GM10266 (cell line): Measurements from ENCODE around the gene PKNOX2.

ENCODE experiments used
- DNase-seq: peaks from one replicate; pipeline ENCODE4 v3.0.0; 2012; ENCODE audit errors: extremely low spot score
- TF ChIP-seq, protein P1 (sequence below): IDR thresholded peaks from 2 replicates; pipeline ENCODE4 v1.5.1; 2012; ENCODE audit warnings: mild to moderate bottlenecking, low read depth; ENCODE audit not compliant: control insufficient read depth, insufficient read depth; ENCODE audit errors: missing control alignments

PKNOX2 gene

GRCh38 chr11:125241104-125241503, 76.6 kb downstream of the PKNOX2 start:
- no peak for DNase-seq
- TF ChIP-seq, protein P1, sequence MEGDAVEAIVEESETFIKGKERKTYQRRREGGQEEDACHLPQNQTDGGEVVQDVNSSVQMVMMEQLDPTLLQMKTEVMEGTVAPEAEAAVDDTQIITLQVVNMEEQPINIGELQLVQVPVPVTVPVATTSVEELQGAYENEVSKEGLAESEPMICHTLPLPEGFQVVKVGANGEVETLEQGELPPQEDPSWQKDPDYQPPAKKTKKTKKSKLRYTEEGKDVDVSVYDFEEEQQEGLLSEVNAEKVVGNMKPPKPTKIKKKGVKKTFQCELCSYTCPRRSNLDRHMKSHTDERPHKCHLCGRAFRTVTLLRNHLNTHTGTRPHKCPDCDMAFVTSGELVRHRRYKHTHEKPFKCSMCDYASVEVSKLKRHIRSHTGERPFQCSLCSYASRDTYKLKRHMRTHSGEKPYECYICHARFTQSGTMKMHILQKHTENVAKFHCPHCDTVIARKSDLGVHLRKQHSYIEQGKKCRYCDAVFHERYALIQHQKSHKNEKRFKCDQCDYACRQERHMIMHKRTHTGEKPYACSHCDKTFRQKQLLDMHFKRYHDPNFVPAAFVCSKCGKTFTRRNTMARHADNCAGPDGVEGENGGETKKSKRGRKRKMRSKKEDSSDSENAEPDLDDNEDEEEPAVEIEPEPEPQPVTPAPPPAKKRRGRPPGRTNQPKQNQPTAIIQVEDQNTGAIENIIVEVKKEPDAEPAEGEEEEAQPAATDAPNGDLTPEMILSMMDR, result no peak

- DNase-seq, result no peak
- TF ChIP-seq, protein P1, result no peak
Observed at GRCh38 chr11:125242141-125242775, 77.7 kb downstream of the PKNOX2 start.

DNA sequence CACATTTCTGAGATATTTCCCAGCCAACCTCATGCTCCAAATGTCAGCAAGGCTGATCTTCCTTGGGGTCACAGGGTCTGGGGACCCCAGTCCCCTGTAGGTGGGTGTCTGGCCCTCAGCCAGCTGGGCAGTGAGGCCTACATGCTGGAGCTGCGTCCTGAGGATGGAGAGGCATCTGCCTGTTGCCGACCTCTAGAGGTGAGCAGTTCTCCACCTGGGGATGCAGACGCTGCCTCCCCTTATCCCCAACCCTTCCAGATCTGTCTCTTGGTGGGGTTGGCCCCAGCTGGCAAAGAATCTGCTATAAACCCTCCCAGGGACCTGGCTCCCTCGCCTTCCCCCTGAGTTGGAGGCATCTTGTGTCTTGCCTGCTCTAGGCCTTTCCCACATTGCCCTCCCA, 79.6 kb downstream of the PKNOX2 start:
- no peak for DNase-seq
- TF ChIP-seq, protein P1, result no peak

GRCh38 chr11:125245299-125245698, 80.7 kb downstream of the PKNOX2 start:
- DNase-seq, result no peak
- TF ChIP-seq, protein P1, result no peak

DNA sequence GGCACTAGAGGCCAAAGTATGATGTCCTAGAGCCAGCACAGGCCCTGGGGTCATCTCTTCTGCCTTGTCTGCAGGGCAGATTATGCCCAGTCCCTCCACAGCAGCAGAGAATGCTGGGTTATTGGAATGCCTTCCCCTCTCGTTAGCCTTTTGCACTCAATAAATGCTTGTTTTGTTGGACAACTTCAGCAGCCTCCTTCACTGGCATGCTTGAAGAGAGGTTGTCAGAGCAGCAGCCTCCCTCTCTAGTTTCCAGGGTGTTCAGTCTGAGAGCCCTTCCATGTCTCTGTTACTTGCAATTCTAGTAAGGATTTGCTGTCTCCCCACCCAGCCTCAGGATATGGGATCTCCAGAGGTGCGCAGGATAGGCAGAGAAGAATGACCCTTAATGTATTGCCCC, 82.9 kb downstream of the PKNOX2 start:
- no peak for DNase-seq
- TF ChIP-seq, protein P1, result no peak

GRCh38 chr11:125250318-125251213, 86.0 kb downstream of the PKNOX2 start:
- TF ChIP-seq, protein P1, result no peak
- DNase-seq, result no peak

DNA sequence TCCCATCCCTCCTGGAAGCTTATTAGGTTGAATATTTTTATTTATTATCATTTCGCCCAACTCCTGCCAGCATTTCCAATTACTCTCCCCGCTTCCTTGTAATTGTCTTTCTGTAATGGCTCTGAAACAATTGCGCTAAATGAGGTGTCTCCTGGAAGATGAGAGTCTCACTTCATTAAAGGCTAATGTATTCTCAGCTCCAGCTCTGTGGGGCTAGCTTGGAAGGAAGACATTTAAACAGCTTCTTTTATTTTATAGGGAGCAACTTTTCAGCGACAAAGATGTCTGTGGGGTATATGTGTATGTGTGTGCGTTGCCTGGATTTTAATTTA, 86.6 kb downstream of the PKNOX2 start:
- TF ChIP-seq, protein P1, result no peak
- no peak for DNase-seq
